Ishikawa (cell line): ENCODE data around the gene GALNT2.

ENCODE experiments used
- CEBPB ChIP-seq: IDR thresholded peaks from 2 replicates; pipeline ENCODE4 v1.6.1; 2012
- NFIC ChIP-seq: IDR thresholded peaks from 2 replicates; pipeline ENCODE4 v1.6.1; 2012
- TAF1 ChIP-seq: IDR thresholded peaks from 2 replicates; pipeline ENCODE4 v1.6.1; 2012; ENCODE audit warnings: low read depth, mild to moderate bottlenecking

DNA sequence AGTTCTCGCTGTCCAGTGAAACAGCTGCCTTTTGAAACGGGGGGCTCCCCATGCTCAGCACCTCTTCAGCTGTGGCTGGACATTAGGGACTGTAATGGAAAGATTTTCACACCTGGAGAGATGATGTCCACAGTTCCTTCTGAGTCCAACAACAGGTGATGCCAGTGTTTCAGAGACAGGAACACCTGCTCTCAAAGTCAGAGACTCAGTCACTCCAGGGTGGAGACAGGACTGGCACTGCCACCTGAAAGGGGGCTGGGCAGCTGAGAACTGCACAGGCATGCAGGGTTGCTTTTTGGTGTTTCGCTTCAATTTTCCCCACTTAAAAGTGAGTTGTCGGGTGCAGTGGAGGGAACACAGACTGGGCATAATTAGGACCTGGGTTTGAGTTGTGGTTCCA lies 124.8 kb downstream of the GALNT2 start:
- no peak for TF ChIP-seq CEBPB
- TF ChIP-seq NFIC, result no peak
- TF ChIP-seq TAF1, result no peak
